Ecto neural progenitor cell (in vitro differentiated cells): Measurements from ENCODE around the gene FBLIM1.

ENCODE experiments used
- DNase-seq: peaks from one replicate; pipeline ENCODE4 v3.0.0-alpha.2; 2018; ENCODE audit warnings: low spot score

The FBLIM1 gene

DNA sequence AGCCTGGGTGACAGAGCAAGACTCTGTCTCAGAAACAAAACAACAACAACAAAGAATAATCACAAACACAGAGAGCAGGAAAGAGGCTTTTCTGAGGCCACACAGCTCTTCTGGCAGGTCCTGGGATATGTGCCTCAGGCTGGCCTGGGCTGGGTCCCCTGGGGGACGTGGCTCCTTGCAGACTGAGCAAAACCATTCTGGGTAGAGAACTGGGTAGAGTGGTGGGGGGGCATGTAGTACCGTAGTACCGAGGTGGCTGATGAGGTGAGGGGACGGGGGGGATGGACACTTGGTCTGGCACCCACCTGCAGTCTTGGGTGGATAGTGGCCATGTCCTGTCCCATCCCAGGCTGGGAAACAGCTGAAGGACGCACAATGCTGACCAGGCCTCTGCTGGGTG is 10.3 kb upstream of the FBLIM1 start:
- no peak for DNase-seq

DNA sequence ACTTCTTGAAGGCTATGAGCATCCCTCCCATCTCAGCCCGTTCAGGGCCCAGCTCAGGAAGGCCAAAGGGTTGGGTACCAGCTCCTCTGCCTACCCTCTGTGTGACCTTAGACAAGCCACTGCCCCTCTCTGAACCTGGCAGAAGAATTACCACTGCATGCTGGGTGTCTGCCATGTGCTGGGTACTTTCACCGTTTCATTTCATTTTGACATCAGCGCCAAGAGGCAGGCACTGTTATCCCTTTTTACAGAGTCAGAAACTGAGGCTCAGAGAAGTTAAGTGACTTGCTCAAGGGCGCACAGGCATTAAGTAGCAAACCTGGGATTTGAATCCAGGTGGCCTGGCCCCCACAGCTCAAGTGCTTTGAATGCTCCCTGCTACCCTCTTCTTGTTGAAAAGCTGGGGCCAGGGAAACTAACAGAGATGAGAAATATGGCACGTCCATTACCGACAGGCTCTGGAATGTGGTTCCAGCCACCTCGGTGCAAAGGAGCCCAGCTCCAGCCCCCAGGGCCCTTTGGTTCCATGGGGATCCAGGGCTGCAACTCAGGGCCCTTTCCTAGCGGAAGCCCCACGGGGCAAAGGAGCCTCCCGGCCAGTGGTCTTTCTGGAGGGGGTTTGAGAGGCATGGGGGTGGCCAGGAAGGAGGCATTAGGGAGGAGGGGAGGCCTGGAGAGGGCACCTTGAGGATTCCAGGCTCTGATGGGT is 9.8 kb upstream of the FBLIM1 start:
- no peak for DNase-seq

DNA sequence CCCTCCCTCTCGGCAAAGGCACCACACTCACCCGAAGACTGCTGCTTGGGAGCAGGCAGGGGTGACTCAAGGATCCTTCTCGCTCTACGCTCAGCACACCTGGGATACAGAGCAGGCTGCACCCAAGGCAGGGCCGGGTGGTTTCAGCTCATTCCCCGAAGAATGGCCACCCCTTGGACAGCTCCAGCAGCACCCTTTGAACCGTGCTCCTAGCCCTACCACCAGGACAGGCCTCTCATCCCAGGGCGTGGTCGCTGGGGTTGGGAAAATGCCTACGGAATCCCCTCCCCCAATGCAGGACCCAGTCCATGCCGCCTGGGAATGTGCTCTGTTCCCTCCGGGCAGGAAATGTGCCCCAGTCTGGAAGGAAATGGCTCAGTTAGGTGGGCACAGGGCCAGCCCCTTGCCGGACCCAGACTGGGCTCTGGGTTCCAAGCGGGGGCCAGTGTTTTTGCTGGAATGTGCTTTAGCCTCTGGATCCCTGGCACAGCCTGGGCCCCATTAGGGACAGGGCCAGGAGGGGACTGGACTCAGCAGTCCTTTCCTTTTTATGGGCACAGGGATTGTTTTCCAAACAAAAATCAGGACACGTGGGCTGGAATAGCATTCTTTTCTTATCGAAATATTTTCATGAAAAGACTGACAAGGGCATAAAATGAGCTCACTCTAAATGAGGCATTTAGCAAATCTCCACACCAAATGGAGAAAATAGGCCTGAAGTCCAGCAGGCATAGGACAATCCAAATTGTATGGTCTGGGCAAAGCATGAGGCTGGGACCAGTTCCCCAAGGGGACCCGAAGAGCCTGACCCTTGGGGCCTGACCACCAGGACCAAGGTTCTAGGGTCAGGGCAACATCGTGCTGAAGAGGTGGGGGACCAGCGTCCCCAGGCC is 8.9 kb upstream of the FBLIM1 start:
- DNase-seq = no peak

DNA sequence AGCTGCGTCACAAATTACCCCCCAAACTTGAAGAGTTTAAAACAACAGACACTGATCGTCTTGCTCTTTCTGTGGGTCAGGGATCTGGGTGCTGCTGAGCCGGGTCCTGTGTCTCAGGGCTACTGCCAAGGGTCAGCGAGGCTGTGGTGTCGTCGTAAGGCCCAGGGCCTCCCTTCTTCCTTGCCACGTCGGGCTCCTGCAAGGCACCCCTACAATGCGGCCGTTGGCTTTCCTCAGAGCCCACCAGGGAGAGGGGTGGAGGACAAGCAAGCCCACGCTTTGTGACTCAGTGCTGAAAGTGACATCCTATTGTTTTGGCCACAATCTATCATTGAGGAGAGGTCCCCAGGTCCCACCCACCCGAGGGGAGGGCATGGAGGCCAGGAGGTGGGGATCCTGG is 7.7 kb upstream of the FBLIM1 start:
- no peak for DNase-seq

DNA sequence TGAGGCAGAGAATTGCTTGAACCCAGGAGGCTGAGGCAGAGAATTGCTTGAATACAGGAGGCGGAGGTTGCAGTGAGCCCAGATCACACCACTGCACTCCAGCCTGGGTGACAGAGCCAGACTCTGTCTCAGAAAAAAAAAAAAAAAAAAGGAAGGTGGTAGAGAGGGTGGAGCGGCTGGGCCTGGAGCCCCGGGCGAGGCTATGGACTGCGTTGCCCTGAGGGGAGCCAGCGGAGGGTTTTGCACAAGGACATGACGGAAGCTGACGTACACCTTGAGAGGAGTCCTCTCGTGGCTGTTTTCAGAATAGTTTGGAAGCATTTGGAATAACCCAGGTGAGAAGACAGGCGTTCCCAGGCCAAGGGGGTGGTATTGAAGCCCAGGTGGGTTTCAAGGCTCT is 6.9 kb upstream of the FBLIM1 start:
- DNase-seq = no peak

DNA sequence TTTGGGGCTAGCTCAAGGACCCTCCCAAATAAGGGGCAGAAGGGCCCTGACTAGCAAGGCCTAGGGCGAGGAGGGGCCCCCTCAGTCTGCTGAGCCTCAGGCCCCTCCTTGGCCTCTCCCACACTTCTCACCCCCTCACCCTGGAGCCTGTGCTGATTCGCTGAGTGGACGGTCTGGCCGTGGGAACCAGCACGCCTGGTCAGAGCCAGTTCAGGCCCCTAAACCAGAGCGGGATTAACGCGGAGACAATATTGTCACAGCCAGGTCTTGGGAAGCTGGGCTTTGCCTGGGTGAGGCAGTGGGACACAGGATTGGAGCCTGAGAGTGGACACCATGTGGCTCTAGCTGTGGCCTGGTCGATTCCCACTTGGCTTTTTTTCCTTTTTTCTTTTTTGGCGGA is 4.8 kb upstream of the FBLIM1 start:
- no peak for DNase-seq

DNA sequence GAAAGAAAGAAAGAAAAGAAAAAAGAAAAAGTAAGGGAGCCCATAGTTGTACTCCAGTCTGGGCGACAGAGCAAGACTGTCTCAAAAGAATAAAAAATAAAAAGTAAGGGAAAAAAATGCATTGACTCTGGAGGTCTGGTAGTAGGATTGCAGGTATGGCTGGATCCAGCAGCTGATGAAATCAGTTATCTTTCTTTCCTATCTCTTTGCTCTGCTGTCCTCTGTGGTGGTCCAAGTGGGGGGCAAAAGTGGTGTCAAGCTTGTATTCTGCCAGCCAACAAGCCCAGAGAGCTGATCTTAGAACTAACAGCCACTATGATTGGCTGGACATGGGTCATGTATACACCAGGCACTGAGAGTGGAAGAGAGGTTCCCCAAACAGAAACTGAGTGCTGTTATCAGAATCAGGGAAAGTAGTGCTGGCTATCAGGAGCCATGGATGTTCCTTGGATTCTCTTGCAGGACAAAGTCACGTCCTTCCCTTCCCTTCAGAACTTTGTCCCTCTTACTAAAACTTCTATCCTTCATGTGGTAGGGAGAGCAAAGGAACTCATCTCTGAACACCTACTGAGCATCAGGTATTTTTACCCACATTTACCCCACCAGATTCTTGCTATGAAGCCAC is 3.5 kb upstream of the FBLIM1 start:
- DNase-seq = no peak

DNA sequence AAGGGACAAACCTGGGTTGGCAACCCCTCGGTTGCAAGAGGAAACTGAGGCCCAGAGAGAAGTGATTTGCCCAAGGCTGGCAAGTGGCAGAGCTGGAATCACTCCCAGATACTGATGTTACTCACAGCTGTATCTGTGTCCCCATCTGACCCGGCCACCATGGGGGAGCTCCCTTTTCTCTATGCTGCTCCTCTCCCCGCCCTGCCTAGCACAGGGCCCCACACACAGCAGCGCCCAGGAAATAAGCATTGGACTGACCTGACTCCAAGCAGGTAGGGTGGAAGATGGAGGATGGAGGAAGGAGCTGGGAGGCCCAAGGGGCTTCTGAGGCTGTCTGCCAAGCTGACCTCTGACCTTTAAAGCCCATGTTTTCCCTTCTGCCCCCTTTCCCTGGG is 3.0 kb upstream of the FBLIM1 start:
- DNase-seq = peak; percentile 37

DNA sequence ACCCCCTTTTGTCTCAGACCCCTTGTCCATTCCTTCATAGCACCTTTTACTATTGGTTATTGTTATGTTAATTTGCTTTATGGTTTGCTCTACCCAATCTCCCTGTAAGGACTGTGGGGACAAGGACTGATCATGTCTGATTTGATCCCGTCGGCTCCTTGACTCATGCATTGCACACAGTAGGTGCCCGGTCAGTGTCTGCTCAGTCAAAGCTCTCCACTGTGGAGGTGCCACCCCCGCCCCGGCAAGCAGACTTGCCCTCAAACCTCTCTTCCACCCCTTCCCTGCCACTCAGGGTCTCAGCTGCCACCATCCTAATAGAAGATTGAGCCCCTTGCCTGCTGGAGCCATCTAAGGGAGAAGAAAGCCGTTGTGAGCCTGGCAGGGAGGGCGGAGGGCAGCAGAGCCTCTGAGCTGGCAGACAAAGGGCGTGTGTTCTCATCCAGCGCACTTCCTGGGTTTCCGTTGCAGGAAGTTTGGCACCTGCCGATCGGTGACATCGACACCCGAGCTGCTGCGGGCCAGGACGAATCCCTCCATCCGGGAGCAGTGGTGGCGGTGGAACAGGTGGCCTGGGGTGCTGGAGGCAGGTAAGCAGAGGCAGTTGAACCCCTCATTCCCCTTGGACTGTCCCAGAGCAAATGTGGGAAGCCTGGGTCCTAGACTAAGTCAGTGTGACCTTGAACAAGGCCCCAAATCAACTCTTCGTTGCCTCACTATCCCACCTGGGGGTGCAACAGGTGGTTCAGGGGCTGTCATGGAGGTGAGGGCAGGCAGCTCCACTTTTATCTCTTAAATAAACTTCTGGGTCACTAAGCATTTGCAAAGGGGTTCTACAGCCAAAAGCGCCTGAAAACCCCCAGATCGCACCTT is 2.2 kb upstream of the FBLIM1 start:
- DNase-seq = peak; percentile 52

DNA sequence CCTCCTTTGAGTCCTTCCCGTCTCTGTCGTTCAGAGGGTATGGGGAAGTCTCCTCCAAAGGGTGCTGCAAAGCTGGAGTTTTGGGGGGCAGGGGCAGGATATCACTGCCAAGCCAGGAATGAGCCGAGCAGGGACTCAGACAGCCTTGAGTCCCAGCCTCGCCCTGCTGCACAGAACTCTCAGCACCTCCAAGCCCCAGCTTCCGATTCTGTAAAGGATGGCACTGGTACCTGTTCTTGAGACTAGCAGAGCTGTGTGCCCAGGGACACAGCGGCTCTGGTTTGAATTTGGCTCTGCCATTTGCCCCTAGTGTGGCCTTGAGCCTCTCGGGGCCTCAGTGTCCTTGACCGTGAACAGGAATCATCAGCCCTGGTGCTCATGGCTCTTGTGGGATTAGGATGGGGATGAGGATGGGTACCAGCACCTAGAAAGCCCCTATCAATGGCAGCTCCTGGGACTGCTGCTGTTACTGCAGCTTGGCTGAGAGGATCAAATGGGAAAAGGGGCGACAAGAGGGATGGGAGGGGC is 1.5 kb upstream of the FBLIM1 start:
- no peak for DNase-seq

DNA sequence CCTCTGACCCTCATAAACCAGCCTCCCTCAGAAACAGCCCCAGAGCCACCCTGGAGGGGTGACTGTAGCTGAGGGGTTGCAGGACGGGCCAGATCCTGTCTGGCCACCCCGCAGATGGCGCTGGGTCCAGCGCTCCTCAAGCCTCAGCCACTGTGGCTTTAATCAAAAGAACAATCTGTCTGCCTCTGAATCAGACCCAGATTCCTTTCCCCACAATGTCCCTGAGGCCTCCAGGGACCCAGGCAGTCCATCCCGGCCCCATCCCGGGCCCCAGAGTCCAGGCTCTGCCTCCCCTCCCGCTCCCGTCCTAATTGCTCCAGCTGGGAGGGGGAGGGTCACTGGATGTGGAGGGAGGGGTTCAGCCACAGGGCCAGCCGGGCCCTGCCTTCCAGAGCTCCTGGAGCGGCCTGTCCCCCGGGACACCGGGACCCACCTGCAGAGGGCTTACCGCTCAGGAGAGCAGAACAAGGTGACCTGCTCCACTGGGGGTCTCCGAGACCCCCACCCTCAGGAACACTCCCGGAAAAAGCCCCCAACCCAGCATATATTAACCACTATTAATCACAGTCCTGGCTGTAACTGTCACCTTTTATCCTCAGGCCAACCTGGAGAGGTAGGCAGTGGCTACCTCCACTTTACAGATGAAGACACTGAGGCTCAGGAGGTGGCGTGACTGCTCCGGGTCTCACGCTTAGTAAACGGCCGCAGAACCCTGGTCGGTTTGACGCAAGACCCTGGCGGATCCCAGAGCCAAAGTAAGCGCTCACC is 836 bp upstream of the FBLIM1 start:
- DNase-seq = peak; percentile 66

DNA sequence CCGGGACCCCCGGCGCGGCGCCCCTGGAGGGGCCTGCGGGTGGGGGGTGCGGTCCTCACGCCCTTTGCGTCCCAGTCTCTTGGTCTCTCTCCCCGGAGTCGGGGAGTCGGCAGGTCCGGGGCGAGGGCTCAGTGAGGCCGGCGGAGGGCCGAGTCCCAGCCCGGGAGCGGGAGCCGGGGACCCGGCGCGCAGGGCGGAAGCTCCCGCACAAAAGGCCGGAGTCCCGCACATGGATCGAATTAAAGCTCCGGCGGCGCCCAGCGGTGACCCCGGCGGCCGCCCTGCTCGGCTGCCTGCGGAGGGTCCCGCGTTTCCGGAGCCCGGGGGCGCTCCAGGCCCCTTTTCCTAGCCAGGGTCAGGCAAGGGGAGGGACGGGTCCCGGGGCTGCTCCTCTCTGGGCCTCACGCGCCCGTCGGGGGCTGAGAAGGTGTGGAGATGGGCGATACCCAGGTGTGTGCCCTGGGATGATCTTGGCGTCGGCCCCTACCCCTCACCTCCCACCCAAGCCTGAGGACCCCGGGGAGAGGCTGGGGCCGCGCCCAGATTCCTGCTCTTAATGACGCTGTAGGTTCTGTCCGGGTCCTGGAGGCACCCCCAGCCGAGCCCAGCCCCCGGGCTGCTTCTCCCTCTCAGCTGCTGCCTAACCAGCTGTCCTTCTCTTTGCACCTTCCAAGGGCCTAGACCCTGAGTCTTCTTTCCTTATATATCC is 512 bp downstream of the FBLIM1 start:
- DNase-seq = peak; percentile 66

DNA sequence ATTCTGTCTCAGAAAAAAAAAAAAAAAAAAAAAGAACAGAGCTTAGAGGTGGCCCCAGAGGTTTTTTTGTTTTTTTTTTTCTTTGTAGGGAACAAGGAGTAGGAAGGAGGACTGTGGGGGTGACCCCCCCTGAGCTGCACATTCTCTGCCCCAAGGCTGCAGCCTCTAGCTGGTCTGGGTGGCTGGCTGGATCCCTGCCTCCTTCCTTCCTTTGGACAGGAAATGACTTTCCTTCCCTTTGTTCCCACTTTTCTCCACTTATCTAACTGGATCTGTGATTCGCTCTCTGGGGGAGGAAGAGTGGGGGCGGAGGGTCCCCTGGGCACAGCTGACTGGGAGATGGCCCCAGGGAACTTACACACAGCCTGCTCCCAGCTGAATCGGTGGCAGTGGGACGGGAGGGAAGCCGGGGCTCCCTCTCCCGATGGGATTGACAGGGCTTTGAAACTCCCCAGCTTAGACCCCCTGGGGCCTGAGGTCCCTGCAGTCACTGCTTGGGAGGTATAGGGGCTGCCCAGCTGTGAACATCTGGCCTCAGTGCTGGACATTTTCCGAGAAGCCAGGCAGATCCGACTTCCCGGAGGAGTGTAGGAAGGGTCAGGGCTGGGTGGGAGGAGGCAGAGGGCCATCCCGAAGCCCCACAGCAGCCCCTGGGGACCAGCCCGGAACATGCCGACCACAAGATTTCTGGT is 2.1 kb downstream of the FBLIM1 start:
- no peak for DNase-seq

DNA sequence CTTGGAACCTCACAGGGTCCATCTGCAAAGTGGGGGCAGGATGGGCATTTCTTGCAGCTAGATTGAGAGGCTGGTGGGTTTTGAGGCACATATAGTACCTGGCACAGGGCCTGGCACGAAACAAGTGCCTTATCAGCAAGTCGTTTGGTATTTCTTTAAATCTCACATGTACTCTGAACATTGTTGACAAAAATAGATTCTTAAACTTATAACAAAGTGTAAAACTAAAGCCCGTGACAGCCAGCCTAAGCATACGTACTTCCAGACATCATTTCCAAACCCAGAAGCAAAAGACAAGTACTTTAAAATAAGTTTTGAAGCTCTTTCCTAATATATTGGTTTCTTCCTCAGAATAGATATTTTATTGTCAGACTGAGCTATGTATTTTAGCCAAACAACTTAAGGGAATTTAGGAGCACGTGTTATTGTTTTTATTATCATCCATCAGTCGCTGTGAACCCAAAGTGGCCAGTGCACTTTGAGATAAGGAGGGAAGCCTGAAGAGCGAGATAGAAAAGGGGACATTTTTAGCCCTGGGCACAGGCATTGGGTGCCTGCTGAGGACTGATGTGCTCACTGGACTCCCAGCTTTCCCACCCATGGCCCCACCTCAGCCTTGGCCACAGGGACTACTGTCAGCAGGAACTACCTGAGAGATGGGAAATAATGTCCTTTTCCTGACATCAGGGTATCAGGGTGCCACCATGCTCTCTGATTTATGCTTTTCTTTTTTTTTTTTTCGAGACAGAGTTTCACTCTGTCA is 3.0 kb downstream of the FBLIM1 start:
- no peak for DNase-seq

DNA sequence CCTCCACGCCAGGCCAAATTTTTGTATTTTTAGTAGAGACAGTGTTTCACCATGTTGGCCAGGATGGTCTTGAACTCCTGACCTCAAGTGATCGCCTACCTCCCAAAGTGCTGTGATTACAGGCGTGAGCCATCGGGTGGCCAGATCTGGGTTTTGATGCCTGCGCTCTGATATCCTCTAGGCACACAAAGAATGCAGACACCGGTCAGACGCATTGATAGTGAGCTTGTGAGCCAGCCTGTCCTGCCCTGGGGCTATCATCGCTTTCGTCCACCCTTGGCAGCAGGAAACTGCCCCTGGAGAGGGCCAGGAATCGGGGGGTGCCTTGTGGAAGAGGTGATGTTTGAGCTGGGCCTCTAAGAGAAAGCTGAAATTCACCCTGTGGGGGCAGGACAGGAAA is 4.0 kb downstream of the FBLIM1 start:
- DNase-seq = no peak

DNA sequence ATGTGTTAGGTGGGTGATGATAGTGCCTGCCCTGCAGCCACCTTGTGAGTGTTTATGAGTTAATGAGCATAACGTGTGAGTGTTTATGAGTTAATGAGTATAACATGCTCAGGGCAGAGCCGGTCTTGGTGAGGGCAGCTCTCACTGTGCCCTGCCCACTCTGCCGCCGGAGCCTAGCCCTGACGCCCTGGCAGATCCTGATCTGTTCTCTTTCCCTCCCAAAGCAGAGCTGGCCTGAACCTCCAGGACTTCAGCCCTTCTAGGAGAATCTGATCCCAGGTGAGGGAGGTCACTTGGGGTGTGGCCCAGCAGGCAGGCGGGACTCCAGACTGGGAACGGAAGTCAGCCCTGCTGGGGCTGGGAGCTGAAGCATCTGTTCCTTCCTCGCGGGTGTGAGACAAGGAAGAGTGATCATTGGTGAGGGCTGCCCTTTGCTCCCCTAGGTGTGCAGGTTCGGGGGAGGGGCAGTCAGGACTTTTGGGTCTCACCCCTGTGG is 5.7 kb downstream of the FBLIM1 start:
- no peak for DNase-seq

DNA sequence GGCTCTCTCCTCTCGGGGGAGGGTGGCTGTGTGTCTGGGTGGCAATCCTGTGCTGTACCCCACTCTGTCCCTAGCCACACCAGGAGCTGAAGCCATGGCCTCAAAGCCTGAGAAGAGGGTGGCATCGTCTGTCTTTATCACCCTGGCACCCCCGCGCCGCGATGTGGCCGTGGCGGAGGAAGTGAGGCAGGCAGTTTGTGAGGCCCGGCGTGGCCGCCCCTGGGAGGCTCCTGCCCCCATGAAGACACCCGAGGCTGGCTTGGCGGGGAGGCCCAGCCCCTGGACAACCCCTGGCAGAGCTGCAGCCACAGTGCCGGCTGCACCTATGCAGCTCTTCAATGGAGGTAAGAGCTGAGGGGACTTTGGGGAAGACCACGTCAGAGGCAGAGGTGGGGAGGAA is 6.3 kb downstream of the FBLIM1 start:
- DNase-seq = no peak

DNA sequence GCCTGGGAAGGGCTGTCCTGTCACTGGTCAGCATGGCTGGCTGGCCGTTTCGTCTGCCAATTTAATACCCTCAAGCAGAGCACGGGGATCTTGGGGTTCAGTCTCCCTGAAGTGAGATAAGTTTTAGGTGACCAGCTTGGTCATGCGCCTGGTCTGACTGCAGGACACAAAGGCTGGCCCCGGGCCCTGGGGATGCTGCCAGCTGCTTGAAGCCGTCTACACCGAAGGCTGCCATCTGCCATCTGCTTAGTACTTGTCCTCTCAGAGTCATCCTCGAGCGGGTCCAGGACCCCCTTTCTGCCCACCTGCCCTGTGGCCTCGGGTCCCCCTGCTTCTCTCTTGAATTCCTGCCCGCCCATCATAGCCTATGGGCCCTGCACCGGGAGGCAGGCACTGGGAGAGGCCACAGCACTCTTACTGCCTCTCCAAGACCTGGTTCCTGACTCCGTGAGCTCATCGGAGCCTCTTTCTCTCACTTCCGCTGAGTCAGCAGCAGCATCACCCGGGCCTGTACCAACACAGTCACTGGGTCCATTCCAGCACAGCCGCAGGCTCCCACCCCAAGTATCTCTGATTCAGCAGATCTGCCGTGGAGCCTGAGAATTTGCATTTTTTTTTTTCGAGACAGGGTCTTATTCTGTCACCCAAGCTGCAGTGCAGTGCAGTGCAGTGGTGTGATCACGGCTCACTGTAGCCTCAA is 7.0 kb downstream of the FBLIM1 start:
- DNase-seq = no peak
